ENCODE results near the gene BAX.
A peak's percentile ranks its signal among the peaks of the same experiment; 100 is the strongest.
"Not testable (repeated sequence)": the region's sequence is repeated elsewhere in the genome, so short reads cannot be mapped to it uniquely, and the experiment has no call there.

Gene BAX

DNA sequence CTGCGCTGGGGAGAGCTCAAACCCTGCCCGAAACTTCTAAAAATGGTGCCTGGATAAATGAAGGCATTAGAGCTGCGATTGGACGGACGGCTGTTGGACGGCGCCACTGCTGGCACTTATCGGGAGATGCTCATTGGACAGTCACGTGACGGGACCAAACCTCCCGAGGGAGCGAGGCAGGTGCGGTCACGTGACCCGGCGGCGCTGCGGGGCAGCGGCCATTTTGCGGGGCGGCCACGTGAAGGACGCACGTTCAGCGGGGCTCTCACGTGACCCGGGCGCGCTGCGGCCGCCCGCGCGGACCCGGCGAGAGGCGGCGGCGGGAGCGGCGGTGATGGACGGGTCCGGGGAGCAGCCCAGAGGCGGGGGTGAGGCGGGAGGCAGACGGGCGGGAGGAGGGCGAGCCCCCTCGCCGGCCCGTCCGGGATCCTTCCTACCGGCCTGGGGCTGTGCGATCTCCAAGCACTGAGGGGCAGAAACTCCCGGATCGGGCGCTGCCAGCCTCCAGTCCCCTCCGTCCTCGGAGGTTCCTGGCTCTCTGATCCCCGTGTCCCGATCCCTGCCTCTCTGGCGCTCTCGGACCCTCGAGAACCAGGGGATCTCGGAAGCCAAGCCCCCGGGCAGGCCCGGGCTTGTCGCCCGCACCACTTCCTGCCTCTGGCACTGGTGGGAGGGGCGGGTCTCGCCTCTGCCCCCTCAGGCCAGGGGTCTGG, at the start of gene BAX:
Gene BAX, plus strand, starts transcription at position 281 of the 713 bp plus-strand sequence. Its CDS starts 54 bp downstream, at position 335.
- Mint-ChIP-seq H3K27ac (peak within 1 kb of the TSS; percentile 91), H3K4me1 (peaks cover 48% of the 10 kb centered on the region), H3K27me3 (peaks cover 8% of the 10 kb centered on the region), H3K36me3 (peaks cover 35% of the 10 kb centered on the region), H3K4me3 (peak within 1 kb of the TSS; percentile 79), H3K9me3 (no peaks in the 10 kb centered on the region)
- CTCF ChIA-PET, result interaction anchor here (0.9 to 1.3 kb wide), 3 partner anchors 11 to 55 kb away, joined by 3 to 5 read pairs (median 4); no protein-coding TSS in a partner anchor
- peak; percentile 96 for DNase-seq

- no peak for DNase-seq
- Mint-ChIP-seq H3K9me3 (no peaks in the 10 kb centered on the region), H3K4me3 (no peak overlapping the region), H3K4me1 (peaks cover 26% of the 10 kb centered on the region), H3K36me3 (peaks cover 61% of the 10 kb centered on the region), H3K27me3 (no peaks in the 10 kb centered on the region), H3K27ac (no peak overlapping the region)
- CTCF ChIA-PET, result interaction anchor here (0.9 kb wide), 1 partner anchor 63 kb away, joined by 3 read pairs; no protein-coding TSS in a partner anchor
Measured at GRCh38 chr19:48905664-48906063, 49.0 kb upstream of the BAX start.

DNA sequence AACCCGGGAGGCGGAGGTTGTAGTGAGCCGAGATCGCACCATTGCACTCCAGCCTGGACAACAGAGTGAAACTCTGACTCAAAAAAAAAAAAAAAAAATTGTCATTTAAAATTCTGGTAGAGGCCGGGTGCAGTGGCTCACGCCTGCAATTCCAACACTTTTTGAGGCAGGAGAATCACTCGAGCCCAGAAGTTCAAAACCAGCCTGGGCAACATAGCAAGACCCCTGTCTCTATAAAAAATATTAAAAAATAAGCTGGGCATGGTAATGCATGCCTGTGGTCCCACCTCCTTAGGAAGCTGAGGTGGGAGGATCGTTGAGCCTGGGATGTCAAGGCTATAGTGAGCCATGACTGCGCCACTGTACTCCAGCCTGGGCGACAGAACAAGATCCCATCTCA, 48.4 kb upstream of the BAX start:
- H3K9me3 Mint-ChIP-seq, result no peaks in the 10 kb centered on the region
- H3K4me1 Mint-ChIP-seq, result peaks cover 21% of the 10 kb centered on the region
- H3K27ac Mint-ChIP-seq, result no peak overlapping the region
- DNase-seq, result no peak
- H3K36me3 Mint-ChIP-seq, result peaks cover 61% of the 10 kb centered on the region
- H3K27me3 Mint-ChIP-seq, result no peaks in the 10 kb centered on the region
- no peak overlapping the region for H3K4me3 Mint-ChIP-seq
- CTCF ChIA-PET, result no interaction called here

GRCh38 chr19:48907671-48908070, 47.0 kb upstream of the BAX start:
- Mint-ChIP-seq H3K4me1 (peaks cover 9% of the 10 kb centered on the region), H3K9me3 (no peaks in the 10 kb centered on the region), H3K36me3 (peaks cover 61% of the 10 kb centered on the region), H3K4me3 (no peak overlapping the region), H3K27ac (no peak overlapping the region), H3K27me3 (no peaks in the 10 kb centered on the region)
- DNase-seq, result no peak
- CTCF ChIA-PET, result no interaction called here

DNA sequence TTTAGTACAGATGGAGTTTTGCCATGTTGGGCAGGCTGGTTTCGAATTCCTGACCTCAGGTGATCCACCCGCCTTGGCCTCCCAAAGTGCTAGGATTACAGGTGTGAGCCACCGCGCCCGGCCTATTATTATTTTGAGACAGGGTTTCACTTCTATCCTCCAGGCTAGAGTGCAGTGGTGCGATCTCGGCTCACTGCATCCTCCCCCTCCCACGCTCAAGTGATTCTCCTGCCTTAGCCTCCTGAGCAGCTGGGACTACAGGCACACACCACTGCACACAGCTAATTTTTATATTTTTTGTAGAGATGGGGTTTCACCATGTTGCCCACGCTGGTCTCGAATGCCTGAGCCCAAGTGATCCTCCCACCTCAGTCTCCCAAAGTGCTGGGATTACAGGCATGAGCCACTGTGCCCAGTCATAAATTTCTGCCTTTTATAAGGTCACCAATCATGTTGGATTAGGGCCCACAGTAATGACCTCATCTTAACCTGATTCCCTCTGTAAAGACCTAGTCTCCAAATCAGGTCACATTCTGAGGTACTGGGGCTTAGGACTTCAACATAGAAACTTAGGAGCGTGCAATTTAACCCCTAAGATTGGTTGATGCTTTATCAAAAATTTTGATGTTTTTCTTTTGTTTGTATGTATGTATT, 45.1 kb upstream of the BAX start:
- CTCF ChIA-PET, H3K4me1 Mint-ChIP-seq, H3K27me3 Mint-ChIP-seq, DNase-seq, H3K4me3 Mint-ChIP-seq, H3K27ac Mint-ChIP-seq, H3K9me3 Mint-ChIP-seq: not testable (repeated sequence)
- H3K36me3 Mint-ChIP-seq, result peaks cover 64% of the 10 kb centered on the region

GRCh38 chr19:48910803-48911202, 43.9 kb upstream of the BAX start:
- Mint-ChIP-seq H3K36me3 (peaks cover 58% of the 10 kb centered on the region), H3K27ac (no peak overlapping the region), H3K27me3 (no peaks in the 10 kb centered on the region), H3K4me3 (no peak overlapping the region), H3K9me3 (no peaks in the 10 kb centered on the region), H3K4me1 (peaks cover 3% of the 10 kb centered on the region)
- no peak for DNase-seq
- CTCF ChIA-PET, result interaction anchor here (1.1 kb wide), 1 partner anchor 69 kb away, joined by 5 read pairs; no protein-coding TSS in a partner anchor

DNA sequence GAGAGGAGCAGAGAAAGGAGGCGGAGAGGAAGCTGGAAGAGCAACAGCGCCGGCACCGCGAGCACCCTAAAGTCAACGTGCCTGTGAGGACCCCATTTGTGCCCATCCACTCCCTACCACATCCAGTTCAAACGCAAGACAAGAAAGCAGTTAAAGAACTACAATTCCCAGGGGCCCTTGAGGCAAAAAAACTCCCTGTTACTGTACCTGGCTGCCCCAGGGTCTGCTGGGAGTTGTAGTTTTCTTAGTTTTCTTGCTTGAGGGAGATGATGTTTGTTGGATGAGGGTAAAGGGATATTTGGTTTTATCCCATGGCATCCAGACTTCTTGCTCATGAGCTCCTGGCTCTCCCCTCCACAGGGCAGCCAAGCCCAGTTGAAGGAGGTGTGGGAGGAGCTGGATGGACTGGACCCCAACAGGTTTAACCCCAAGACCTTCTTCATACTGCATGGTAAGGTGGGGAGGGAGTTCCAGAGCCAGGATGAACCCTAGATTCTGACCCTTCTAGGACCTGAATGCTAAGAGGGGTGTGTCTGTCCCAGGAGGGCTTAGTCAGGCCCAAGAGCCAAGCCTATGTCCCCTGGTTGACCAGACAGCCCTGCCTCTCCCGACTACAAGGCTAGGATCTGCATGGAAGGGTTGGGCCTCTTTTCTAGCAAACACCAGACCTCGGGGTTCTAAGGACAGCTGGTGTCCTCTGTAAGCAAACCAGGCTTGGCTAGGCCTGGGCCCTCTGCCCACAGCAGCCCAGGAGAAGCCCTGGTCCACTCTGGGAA, 41.4 kb upstream of the BAX start:
- CTCF ChIA-PET, result interaction anchor here (1.5 kb wide), 1 partner anchor 59 kb away, joined by 4 read pairs; no protein-coding TSS in a partner anchor

DNA sequence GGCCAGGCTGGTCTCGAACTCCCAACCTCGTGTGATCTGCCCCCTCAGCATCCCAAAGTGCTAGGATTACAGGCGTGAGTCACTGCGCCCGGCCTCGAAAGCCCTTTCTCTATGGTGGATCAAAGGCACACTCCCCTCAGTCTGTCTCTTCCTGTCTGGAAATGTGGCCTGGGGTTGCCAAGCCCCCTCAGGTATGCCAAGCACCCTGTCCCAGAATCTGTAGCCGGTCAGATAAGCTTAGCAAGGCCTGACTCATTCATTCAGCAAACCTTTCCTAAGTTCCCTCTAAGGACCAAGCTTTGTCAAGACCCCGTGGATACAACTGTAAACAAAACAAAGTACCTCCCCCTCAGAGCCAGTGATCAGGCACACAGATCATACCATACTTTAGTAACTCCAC, 40.5 kb upstream of the BAX start:
- Mint-ChIP-seq H3K4me1 (no peaks in the 10 kb centered on the region), H3K27me3 (no peaks in the 10 kb centered on the region), H3K9me3 (no peaks in the 10 kb centered on the region), H3K36me3 (peaks cover 55% of the 10 kb centered on the region), H3K27ac (peak overlapping the region; percentile 29), H3K4me3 (no peak overlapping the region)
- DNase-seq, result no peak
- CTCF ChIA-PET, result interaction anchor here (1.5 kb wide), 1 partner anchor 58 kb away, joined by 4 read pairs; no protein-coding TSS in a partner anchor

More for the DNA sequence above, 41.4 kb upstream of the BAX start:
- Mint-ChIP-seq H3K4me1 (no peaks in the 10 kb centered on the region), H3K9me3 (no peaks in the 10 kb centered on the region), H3K27me3 (no peaks in the 10 kb centered on the region), H3K27ac (no peak overlapping the region), H3K36me3 (peaks cover 52% of the 10 kb centered on the region), H3K4me3 (no peak overlapping the region)
- no peak for DNase-seq

- peaks cover 51% of the 10 kb centered on the region for H3K36me3 Mint-ChIP-seq
- no peak overlapping the region for H3K4me3 Mint-ChIP-seq
- CTCF ChIA-PET, result no interaction called here
- no peak for DNase-seq
- no peaks in the 10 kb centered on the region for H3K9me3 Mint-ChIP-seq
- no peaks in the 10 kb centered on the region for H3K4me1 Mint-ChIP-seq
- H3K27me3 Mint-ChIP-seq, result no peaks in the 10 kb centered on the region
- H3K27ac Mint-ChIP-seq, result no peak overlapping the region
Measured at GRCh38 chr19:48915757-48916156, 38.9 kb upstream of the BAX start.

DNA sequence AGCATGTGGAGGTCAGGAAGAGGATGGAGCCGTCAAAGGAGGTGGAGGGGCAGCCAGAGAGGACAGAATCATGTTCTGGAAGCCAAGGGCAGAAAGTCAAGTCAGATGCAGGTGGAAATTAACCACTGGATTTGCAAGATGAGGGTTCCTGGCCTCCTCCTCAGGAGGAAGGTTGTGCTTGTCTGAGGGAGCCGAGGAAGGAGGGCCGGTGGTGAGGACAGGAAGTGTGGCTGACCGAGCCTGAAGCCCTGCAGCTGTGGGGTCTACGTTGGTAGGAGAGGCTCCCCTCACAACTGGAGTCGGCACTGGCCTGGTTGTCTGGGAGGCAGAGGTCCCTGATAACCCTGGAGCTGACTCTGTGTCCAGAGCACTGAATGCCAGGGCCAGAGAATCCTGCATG, 36.6 kb upstream of the BAX start:
- Mint-ChIP-seq H3K4me1 (no peaks in the 10 kb centered on the region), H3K27me3 (no peaks in the 10 kb centered on the region), H3K4me3 (no peak overlapping the region), H3K27ac (no peak overlapping the region), H3K9me3 (no peaks in the 10 kb centered on the region), H3K36me3 (peaks cover 49% of the 10 kb centered on the region)
- no peak for DNase-seq
- CTCF ChIA-PET, result no interaction called here

GRCh38 chr19:48918801-48919247, 35.9 kb upstream of the BAX start:
- Mint-ChIP-seq H3K36me3 (peaks cover 48% of the 10 kb centered on the region), H3K4me3 (no peak overlapping the region), H3K4me1 (no peaks in the 10 kb centered on the region), H3K27me3 (no peaks in the 10 kb centered on the region), H3K9me3 (no peaks in the 10 kb centered on the region), H3K27ac (no peak overlapping the region)
- CTCF ChIA-PET, result no interaction called here
- DNase-seq, result peak; percentile 39

- H3K27me3 Mint-ChIP-seq, CTCF ChIA-PET, DNase-seq, H3K4me1 Mint-ChIP-seq, H3K4me3 Mint-ChIP-seq, H3K9me3 Mint-ChIP-seq, H3K27ac Mint-ChIP-seq: not testable (repeated sequence)
- H3K36me3 Mint-ChIP-seq, result peaks cover 44% of the 10 kb centered on the region
Measured at GRCh38 chr19:48919271-48919670, 35.4 kb upstream of the BAX start.

GRCh38 chr19:48920949-48921348, 33.7 kb upstream of the BAX start:
- no peaks in the 10 kb centered on the region for H3K27me3 Mint-ChIP-seq
- H3K9me3 Mint-ChIP-seq, result no peaks in the 10 kb centered on the region
- no peak overlapping the region for H3K4me3 Mint-ChIP-seq
- peaks cover 36% of the 10 kb centered on the region for H3K36me3 Mint-ChIP-seq
- CTCF ChIA-PET, result no interaction called here
- H3K4me1 Mint-ChIP-seq, result no peaks in the 10 kb centered on the region
- peak overlapping the region; percentile 60 for H3K27ac Mint-ChIP-seq
- no peak for DNase-seq

- Mint-ChIP-seq H3K27me3 (no peaks in the 10 kb centered on the region), H3K27ac (no peak overlapping the region), H3K9me3 (no peaks in the 10 kb centered on the region), H3K36me3 (peaks cover 33% of the 10 kb centered on the region), H3K4me3 (no peak overlapping the region), H3K4me1 (peaks cover 3% of the 10 kb centered on the region)
- CTCF ChIA-PET, result no interaction called here
- DNase-seq, result no peak
Measured at GRCh38 chr19:48921721-48922500, 32.8 kb upstream of the BAX start.

Data from activated naive CD4-positive, alpha-beta T cell treated with anti-CD3 and anti-CD28 coated beads, Interleukin-2, amount 10 ng/mL, durations not matched to agents 7 days and 5 days (primary cell).